Esophagus (tissue), 2 donors: ENCODE results near the gene RAP2A. TPM values are rescaled to one million over a fixed set of nuclear protein-coding genes. Genes with fewer than 3 reads are reported as not detected.

Experiments
- H3K27ac ChIP-seq, 2 donors: one replicate each; pipeline ENCODE4 v1.5.1; 2013; ENCODE audit warnings: low read depth in 2 of 2, mild to moderate bottlenecking in 2 of 2, inconsistent platforms in 1 of 2, low read length in 1 of 2, moderate library complexity in 1 of 2
- H3K27me3 ChIP-seq, 2 donors: one replicate each; pipeline ENCODE4 v1.6.1; 2013; ENCODE audit warnings: low read length in 2 of 2, control low read depth in 1 of 2, mild to moderate bottlenecking in 1 of 2; ENCODE audit not compliant: insufficient read depth in 2 of 2, control insufficient read depth in 1 of 2
- H3K36me3 ChIP-seq, 2 donors: one replicate each; pipeline ENCODE4 v1.6.1; 2013; ENCODE audit warnings: low read length in 1 of 2; ENCODE audit not compliant: control insufficient read depth in 2 of 2, insufficient read depth in 2 of 2
- H3K4me1 ChIP-seq, 2 donors: one replicate each; pipeline ENCODE4 v1.6.1; 2013; ENCODE audit warnings: low read length in 1 of 2; ENCODE audit not compliant: control insufficient read depth in 2 of 2, insufficient read depth in 2 of 2
- H3K4me3 ChIP-seq, 2 donors: one replicate each; pipeline ENCODE4 v1.5.1; 2013; ENCODE audit warnings: low read length in 2 of 2, mild to moderate bottlenecking in 2 of 2, low read depth in 1 of 2, moderate library complexity in 1 of 2
- H3K9me3 ChIP-seq, 2 donors: one replicate each; pipeline ENCODE4 v1.6.1; 2013; ENCODE audit warnings: mild to moderate bottlenecking in 2 of 2, low read depth in 1 of 2, low read length in 1 of 2, moderate library complexity in 1 of 2; ENCODE audit not compliant: control insufficient read depth in 2 of 2, insufficient read depth in 1 of 2
- WGBS, 2 donors: extraction: QIAGEN DNeasy Blood & Tissue Kit; methylation state at CpG; one replicate each; pipeline ENCODE4 v1.1.7; 2013; 5-methylcytosine and 5-hydroxymethylcytosine counted together
- polyA plus RNA-seq, 2 donors: library from polyadenylated mRNA; stranded (reverse); fragments of 200-250 nt; gene quantifications; one replicate each; pipeline ENCODE4 v1.2.3, GENCODE V29; 2013
- donor health status: healthy with polysubstance abuse.
- donor health status: Bipolar disorder and iron deficiency.

The RAP2A gene
- polyA plus RNA-seq, 2 donors, result 7.4 to 12.5 TPM

GRCh38 chr13:97431171-97431764 lies 2.7 kb upstream of the RAP2A start:
- H3K36me3 ChIP-seq, result no peaks in the 10 kb centered on the region
- no peaks in the 10 kb centered on the region for H3K9me3 ChIP-seq
- WGBS, 2 donors, result 88% methylated on average over 4 of the region's 4 CpGs
- H3K27me3 ChIP-seq, result no peaks in the 10 kb centered on the region
- no peak overlapping the region for H3K4me3 ChIP-seq
- no peak overlapping the region for H3K27ac ChIP-seq
- H3K4me1 ChIP-seq, result no peaks in the 10 kb centered on the region

GRCh38 chr13:97432232-97432916 lies 1.6 kb upstream of the RAP2A start:
- Histone ChIP-seq H3K27me3 (no peaks in the 10 kb centered on the region), H3K27ac (peak overlapping the region; percentile 83 to 100), H3K4me1 (no peaks in the 10 kb centered on the region), H3K9me3 (no peaks in the 10 kb centered on the region), H3K4me3 (peak overlapping the region; percentile 84 to 97), H3K36me3 (no peaks in the 10 kb centered on the region)
- 6 to 7% methylated on average over 19 of the region's 19 CpGs for WGBS, 2 donors

- Histone ChIP-seq H3K27me3 (no peaks in the 10 kb centered on the region), H3K36me3 (no peaks in the 10 kb centered on the region), H3K9me3 (no peaks in the 10 kb centered on the region), H3K4me1 (no peaks in the 10 kb centered on the region), H3K27ac (peak overlapping the region; percentile 99 to 100), H3K4me3 (peak overlapping the region; percentile 84 to 97)
- WGBS, 2 donors, result 0% methylated on average over 50 of the region's 50 CpGs
Observed at GRCh38 chr13:97432917-97433726, 847 bp upstream of the RAP2A start.

- 0 to 1% methylated on average over 51 to 60 of the region's 60 CpGs for WGBS, 2 donors
- no peaks in the 10 kb centered on the region for H3K9me3 ChIP-seq
- no peaks in the 10 kb centered on the region for H3K4me1 ChIP-seq
- no peaks in the 10 kb centered on the region for H3K27me3 ChIP-seq
- H3K4me3 ChIP-seq, result peak overlapping the region; percentile 86 to 97
- no peaks in the 10 kb centered on the region for H3K36me3 ChIP-seq
- H3K27ac ChIP-seq, result peak overlapping the region; percentile 94 to 99
Observed at GRCh38 chr13:97434397-97435201, 630 bp downstream of the RAP2A start.

- H3K27ac ChIP-seq, result no peak overlapping the region
- H3K27me3 ChIP-seq, result no peaks in the 10 kb centered on the region
- H3K4me1 ChIP-seq, result no peaks in the 10 kb centered on the region
- H3K9me3 ChIP-seq, result no peaks in the 10 kb centered on the region
- no peaks in the 10 kb centered on the region for H3K36me3 ChIP-seq
- 23 to 27% methylated on average over 3 of the region's 3 CpGs for WGBS, 2 donors
- H3K4me3 ChIP-seq, result peak overlapping the region in 1 of 2 donors; percentile 97
Observed at GRCh38 chr13:97435323-97435722, 1.4 kb downstream of the RAP2A start.

GRCh38 chr13:97435794-97436193 lies 1.8 kb downstream of the RAP2A start:
- no peaks in the 10 kb centered on the region for H3K27me3 ChIP-seq
- no peaks in the 10 kb centered on the region for H3K4me1 ChIP-seq
- no peaks in the 10 kb centered on the region for H3K36me3 ChIP-seq
- H3K4me3 ChIP-seq, result peak overlapping the region in 1 of 2 donors; percentile 41
- H3K27ac ChIP-seq, result no peak overlapping the region
- no peaks in the 10 kb centered on the region for H3K9me3 ChIP-seq
- WGBS, 2 donors, result 26 to 27% methylated on average over 5 of the region's 5 CpGs

- H3K4me3 ChIP-seq, result no peak overlapping the region
- no peaks in the 10 kb centered on the region for H3K4me1 ChIP-seq
- H3K36me3 ChIP-seq, result no peaks in the 10 kb centered on the region
- H3K27ac ChIP-seq, result no peak overlapping the region
- H3K9me3 ChIP-seq, result no peaks in the 10 kb centered on the region
- WGBS, 2 donors, result 86 to 92% methylated on average over 2 of the region's 2 CpGs
- no peaks in the 10 kb centered on the region for H3K27me3 ChIP-seq
Observed at GRCh38 chr13:97436845-97437244, 2.9 kb downstream of the RAP2A start.

- Histone ChIP-seq H3K4me3 (no peak overlapping the region), H3K9me3 (no peaks in the 10 kb centered on the region), H3K36me3 (no peaks in the 10 kb centered on the region), H3K27ac (no peak overlapping the region), H3K27me3 (no peaks in the 10 kb centered on the region), H3K4me1 (no peaks in the 10 kb centered on the region)
- whole genome bisulfite sequencing, 2 donors, result 74 to 77% methylated on average over 2 of the region's 2 CpGs
Observed at GRCh38 chr13:97437729-97438128, 3.8 kb downstream of the RAP2A start.

- Histone ChIP-seq H3K36me3 (no peaks in the 10 kb centered on the region), H3K27me3 (no peaks in the 10 kb centered on the region), H3K9me3 (no peaks in the 10 kb centered on the region), H3K4me3 (no peak overlapping the region), H3K27ac (no peak overlapping the region), H3K4me1 (no peaks in the 10 kb centered on the region)
- WGBS, 2 donors, result 79 to 83% methylated on average over 3 of the region's 3 CpGs
Observed at GRCh38 chr13:97438856-97439595, 5.1 kb downstream of the RAP2A start.
